Panc1 (cell line): ENCODE data around the gene ZFYVE28. TPM values are rescaled to one million over a fixed set of nuclear protein-coding genes. Genes with fewer than 3 reads are reported as not detected.

Source experiments
- ATAC-seq: fragments of 200-7000 bp; cut with Tn5 transposase; 2 replicates; pipeline ENCODE4 v1.9.1; 2020; ENCODE audit warnings: mild to moderate bottlenecking, moderate library complexity
- BruUV-seq: library from RNA; stranded (reverse); fragments of 400-500 nt; replicated peaks from 2 replicates; lab custom pipeline; 2021; lab: Mats Ljungman, UMichigan
- CTCF ChIA-PET: fragments of 300-600 bp; sonication (Branson Sonifier 250); formaldehyde crosslinking; loops from one replicate; lab custom pipeline; 2022; ENCODE audit warnings: antibody characterized with exemption; lab: Charles Lee
- POLR2A ChIA-PET: fragments of 300-600 bp; sonication (Branson Sonifier 250); formaldehyde crosslinking; loops from one replicate; lab custom pipeline; 2022; ENCODE audit warnings: antibody characterized with exemption; lab: Charles Lee
- DNase-seq: peaks from one replicate; pipeline ENCODE4 v3.0.0-alpha.2; 2010; ENCODE audit warnings: low read depth, low spot score
- H3K27ac ChIP-seq: 2 replicates; pipeline ENCODE4 v1.5.1; 2011; ENCODE audit warnings: mild to moderate bottlenecking, low read length, inconsistent platforms
- H3K27me3 ChIP-seq: fragments of 200-500 bp; sonication (Bioruptor generic); 2 replicates; pipeline ENCODE4 v1.6.0; 2014; ENCODE audit warnings: low read length, inconsistent platforms; ENCODE audit not compliant: control insufficient read depth, insufficient read depth
- H3K36me3 ChIP-seq: fragments of 200-500 bp; sonication (Bioruptor generic); 2 replicates; pipeline ENCODE4 v1.5.1; 2014; ENCODE audit warnings: inconsistent platforms, mild to moderate bottlenecking, low read length, moderate library complexity; ENCODE audit not compliant: control insufficient read depth, insufficient read depth
- H3K4me1 ChIP-seq: 2 replicates; pipeline ENCODE4 v1.5.1; 2011; ENCODE audit warnings: inconsistent platforms, mild to moderate bottlenecking, low read length, moderate library complexity; ENCODE audit not compliant: control insufficient read depth, insufficient read depth
- H3K4me3 ChIP-seq, 2 experiments: 2 replicates each; pipeline ENCODE4 v1.5.1; 2011 to 2012; ENCODE audit warnings: low read depth in 2 of 2, low read length in 2 of 2, mild to moderate bottlenecking in 2 of 2, inconsistent platforms in 1 of 2, moderate library complexity in 1 of 2
- H3K9me3 ChIP-seq: fragments of 200-500 bp; sonication (Bioruptor generic); 2 replicates; pipeline ENCODE4 v1.5.1; 2014; ENCODE audit warnings: low read depth, mild to moderate bottlenecking, inconsistent platforms, low read length, moderate library complexity; ENCODE audit not compliant: control insufficient read depth, insufficient read depth
- CTCF ChIP-seq: fragments of 450-650 bp; IDR thresholded peaks from 2 replicates; pipeline ENCODE4 v1.5.1; 2017; ENCODE audit warnings: mild to moderate bottlenecking
- POLR2AphosphoS5 ChIP-seq: IDR thresholded peaks from 2 replicates; pipeline ENCODE4 v1.6.1; 2012; ENCODE audit warnings: mild to moderate bottlenecking, low read depth, low read length, moderate library complexity
- SIN3A ChIP-seq: IDR thresholded peaks from 2 replicates; pipeline ENCODE4 v1.6.1; 2012; ENCODE audit warnings: low read depth, mild to moderate bottlenecking, low read length, moderate library complexity, borderline replicate concordance; ENCODE audit not compliant: insufficient read depth
- TCF7L2 ChIP-seq: IDR thresholded peaks from 2 replicates; pipeline ENCODE4 v1.6.1; 2011; ENCODE audit warnings: mild to moderate bottlenecking, low read depth, low read length, inconsistent platforms
- in situ Hi-C: cut with HindIII; loops from 2 replicates; pipeline ENCODE4 v1.10.0; 2016; ENCODE audit warnings: low sequenced_read_pairs, low pct_unique_long_range_greater_than_20kb
- intact Hi-C: fragments of 100-400 bp; cut with micrococcal nuclease; formaldehyde crosslinking; loops from one replicate; pipeline ENCODE4 v1.10.0; 2022; ENCODE audit not compliant: unreplicated experiment
- total RNA-seq: library from RNA; stranded (reverse); gene quantifications from one replicate; pipeline ENCODE4 v1.2.1, GENCODE V29; 2021; ENCODE audit not compliant: unreplicated experiment
- TF ChIP-seq, protein P1 (sequence below), 2 experiments: IDR thresholded peaks; 2 replicates each; pipeline ENCODE4 v1.6.1; 2011 to 2012; ENCODE audit warnings: low read depth in 2 of 2, control low read depth in 1 of 2, low read length in 1 of 2, mild to moderate bottlenecking in 1 of 2, moderate library complexity in 1 of 2; ENCODE audit not compliant: insufficient read depth in 1 of 2

Gene ZFYVE28
- total RNA-seq, 1 experiment from 2014 or later = 11.9 TPM

DNA sequence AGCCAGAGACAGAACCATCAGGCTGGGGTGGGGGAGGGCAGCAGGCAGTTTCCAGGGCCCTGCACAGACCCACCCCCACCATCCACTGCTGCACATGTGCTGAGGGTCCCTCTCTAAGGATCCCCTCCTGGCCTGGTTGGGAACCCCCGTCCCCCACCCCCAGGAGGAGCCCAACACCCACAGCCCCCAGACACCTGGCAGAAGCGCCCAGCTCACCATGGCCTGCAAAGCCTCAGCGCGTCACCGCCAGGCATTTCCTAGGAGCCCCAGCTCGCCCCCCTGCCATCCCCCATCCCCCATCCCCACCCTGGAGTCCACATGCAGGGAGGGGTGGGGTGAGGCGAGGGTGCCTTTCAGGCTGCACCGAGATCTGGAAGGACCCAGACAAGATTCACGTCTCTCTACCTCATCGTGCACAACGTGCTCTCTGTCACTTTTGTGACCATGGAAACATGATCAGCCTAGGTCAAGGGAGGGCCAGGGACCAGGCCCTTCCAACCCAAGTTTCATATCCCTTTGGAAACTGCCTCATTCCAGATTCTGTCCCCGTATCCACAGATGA, 165.8 kb downstream of the ZFYVE28 start:
- in situ Hi-C loops = no loop called here
- H3K27ac ChIP-seq = no peak overlapping the region
- intact Hi-C loops = no loop called here
- no peak overlapping the region for H3K4me3 ChIP-seq
- ChIA-PET CTCF (no interaction called here), POLR2A (no interaction called here)
- no peaks in the 10 kb centered on the region; the same call in 1 of the 2 replicates for H3K4me1 ChIP-seq
- no TSS peak for BruUV-seq
- no peak for ATAC-seq
- H3K36me3 ChIP-seq = no peaks in the 10 kb centered on the region
- TF ChIP-seq TCF7L2 = no peak
- no peak for TF ChIP-seq POLR2AphosphoS5
- TF ChIP-seq, protein P1, sequence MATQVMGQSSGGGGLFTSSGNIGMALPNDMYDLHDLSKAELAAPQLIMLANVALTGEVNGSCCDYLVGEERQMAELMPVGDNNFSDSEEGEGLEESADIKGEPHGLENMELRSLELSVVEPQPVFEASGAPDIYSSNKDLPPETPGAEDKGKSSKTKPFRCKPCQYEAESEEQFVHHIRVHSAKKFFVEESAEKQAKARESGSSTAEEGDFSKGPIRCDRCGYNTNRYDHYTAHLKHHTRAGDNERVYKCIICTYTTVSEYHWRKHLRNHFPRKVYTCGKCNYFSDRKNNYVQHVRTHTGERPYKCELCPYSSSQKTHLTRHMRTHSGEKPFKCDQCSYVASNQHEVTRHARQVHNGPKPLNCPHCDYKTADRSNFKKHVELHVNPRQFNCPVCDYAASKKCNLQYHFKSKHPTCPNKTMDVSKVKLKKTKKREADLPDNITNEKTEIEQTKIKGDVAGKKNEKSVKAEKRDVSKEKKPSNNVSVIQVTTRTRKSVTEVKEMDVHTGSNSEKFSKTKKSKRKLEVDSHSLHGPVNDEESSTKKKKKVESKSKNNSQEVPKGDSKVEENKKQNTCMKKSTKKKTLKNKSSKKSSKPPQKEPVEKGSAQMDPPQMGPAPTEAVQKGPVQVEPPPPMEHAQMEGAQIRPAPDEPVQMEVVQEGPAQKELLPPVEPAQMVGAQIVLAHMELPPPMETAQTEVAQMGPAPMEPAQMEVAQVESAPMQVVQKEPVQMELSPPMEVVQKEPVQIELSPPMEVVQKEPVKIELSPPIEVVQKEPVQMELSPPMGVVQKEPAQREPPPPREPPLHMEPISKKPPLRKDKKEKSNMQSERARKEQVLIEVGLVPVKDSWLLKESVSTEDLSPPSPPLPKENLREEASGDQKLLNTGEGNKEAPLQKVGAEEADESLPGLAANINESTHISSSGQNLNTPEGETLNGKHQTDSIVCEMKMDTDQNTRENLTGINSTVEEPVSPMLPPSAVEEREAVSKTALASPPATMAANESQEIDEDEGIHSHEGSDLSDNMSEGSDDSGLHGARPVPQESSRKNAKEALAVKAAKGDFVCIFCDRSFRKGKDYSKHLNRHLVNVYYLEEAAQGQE (IDR thresholded peaks at IDR 0.05; ENCODE audit: insufficient read depth in 1 of 2, low read depth in 2 of 2, low read length in 1 of 2) = no peak
- no peak for TF ChIP-seq CTCF
- TF ChIP-seq SIN3A = no peak
- no peaks in the 10 kb centered on the region for H3K9me3 ChIP-seq
- H3K27me3 ChIP-seq = no peaks in the 10 kb centered on the region
- no peak for DNase-seq

- ATAC-seq = no peak
- BruUV-seq = no TSS peak
These were observed 166.5 kb downstream of the ZFYVE28 start for GRCh38 chr4:2251795-2252529.

More at GRCh38 chr4:2251795-2252529, 166.5 kb downstream of the ZFYVE28 start:
- CTCF ChIA-PET = no interaction called here
- H3K36me3 ChIP-seq = no peaks in the 10 kb centered on the region
- no peak overlapping the region for H3K27ac ChIP-seq
- intact Hi-C loops = no loop called here
- TF ChIP-seq POLR2AphosphoS5 (no peak), SIN3A (no peak), CTCF (no peak), TCF7L2 (no peak)
- TF ChIP-seq, protein P1 (IDR thresholded peaks at IDR 0.05; ENCODE audit: insufficient read depth in 1 of 2, low read depth in 2 of 2, low read length in 1 of 2) = no peak
- POLR2A ChIA-PET = no interaction called here
- no peaks in the 10 kb centered on the region; the same call in 1 of the 2 replicates for H3K4me1 ChIP-seq
- no peak overlapping the region for H3K4me3 ChIP-seq
- no peaks in the 10 kb centered on the region for H3K27me3 ChIP-seq
- no peak for DNase-seq
- in situ Hi-C loops = no loop called here
- no peaks in the 10 kb centered on the region for H3K9me3 ChIP-seq
